KOPT-K1 (cell line): ENCODE results near the gene SFXN5.

ENCODE experiments used
- H3K27ac ChIP-seq: fragments of 200-600 bp; sonication (generic); 2 replicates; pipeline ENCODE4 v1.5.1; 2016; ENCODE audit warnings: antibody characterized with exemption, mild to moderate bottlenecking, low read depth, low read length; ENCODE audit not compliant: poor library complexity, severe bottlenecking
- H3K36me3 ChIP-seq: fragments of 200-600 bp; sonication (generic); 2 replicates; pipeline ENCODE4 v1.5.1; 2017; ENCODE audit warnings: antibody characterized with exemption, mild to moderate bottlenecking, low read length, moderate library complexity; ENCODE audit not compliant: insufficient read depth
- H3K9me3 ChIP-seq: fragments of 200-600 bp; sonication (generic); 2 replicates; pipeline ENCODE4 v1.5.1; 2017; ENCODE audit warnings: antibody characterized with exemption, low read length, mild to moderate bottlenecking; ENCODE audit not compliant: insufficient read depth, poor library complexity, severe bottlenecking

SFXN5 gene

GRCh38 chr2:72895759-72896281, 175.7 kb downstream of the SFXN5 start:
- no peaks in the 10 kb centered on the region for H3K36me3 ChIP-seq
- no peaks in the 10 kb centered on the region for H3K9me3 ChIP-seq
- H3K27ac ChIP-seq: no peak overlapping the region

GRCh38 chr2:72895154-72895553, 176.4 kb downstream of the SFXN5 start:
- Histone ChIP-seq H3K9me3 (no peaks in the 10 kb centered on the region), H3K36me3 (no peaks in the 10 kb centered on the region), H3K27ac (no peak overlapping the region)

GRCh38 chr2:72894514-72894913, 177.0 kb downstream of the SFXN5 start:
- no peaks in the 10 kb centered on the region for H3K9me3 ChIP-seq
- H3K27ac ChIP-seq: no peak overlapping the region

GRCh38 chr2:72893594-72894319, 177.8 kb downstream of the SFXN5 start:
- Histone ChIP-seq H3K9me3 (no peaks in the 10 kb centered on the region), H3K27ac (no peak overlapping the region), H3K36me3 (no peaks in the 10 kb centered on the region)

More at GRCh38 chr2:72894514-72894913, 177.0 kb downstream of the SFXN5 start:
- H3K36me3 ChIP-seq: no peaks in the 10 kb centered on the region

- Histone ChIP-seq H3K27ac (no peak overlapping the region), H3K9me3 (no peaks in the 10 kb centered on the region), H3K36me3 (no peaks in the 10 kb centered on the region)
Measured at GRCh38 chr2:72892506-72893173, 178.9 kb downstream of the SFXN5 start.
